H1 (cell line): ENCODE data around the gene SND1. TPM values are rescaled to one million over a fixed set of nuclear protein-coding genes. Genes with fewer than 3 reads are reported as not detected.

Experiments
- CHD7 ChIP-seq: fragments of 300-600 bp; sonication (generic); IDR thresholded peaks from 2 replicates; pipeline ENCODE4 v1.7.1; 2012; ENCODE audit warnings: low read length, moderate library complexity, mild to moderate bottlenecking, inconsistent platforms; ENCODE audit not compliant: insufficient replicate concordance
- TBP ChIP-seq: IDR thresholded peaks from 2 replicates; pipeline ENCODE4 v1.6.1; 2011; ENCODE audit warnings: low read depth, low read length, improper control_type of control experiment
- polyA plus RNA-seq, 7 experiments: library from polyadenylated mRNA; depleted of rRNA in 3 of 7; stranded (reverse) in 5 of 7; unstranded in 2 of 7; fragments of >200 nt in 5 of 7; fragments of 200-250 nt in 2 of 7; gene quantifications; 1 replicate in 5 of 7; 2 replicates in 1 of 7; 4 replicates in 1 of 7; pipeline versions ENCODE4 v1.2.1 to v1.2.3, GENCODE V29; 2011 to 2013; ENCODE audit warnings: missing spikeins in 2 of 7, mixed read lengths in 2 of 7
- total RNA-seq: library from RNA; stranded (reverse); fragmentation: NEBNext Ultra II Directional; extraction: Animal tissue kit (Norgen Biotek cat#: 25700); gene quantifications from 2 replicates; pipeline ENCODE4 v1.2.1, GENCODE V29; 2021

Gene SND1
- total and polyA plus RNA-seq, 2 of the 8 experiments (the other 6 are each of a cell fraction or from before 2014, with no cell fraction given), result 122 to 290 TPM

- TF ChIP-seq CHD7 (no peak), TBP (no peak)
Observed at GRCh38 chr7:127794551-127794950, 142.6 kb downstream of the SND1 start (continued).
